ENCODE data around the gene OR2A1. TPM values are rescaled to one million over a fixed set of nuclear protein-coding genes. Genes with fewer than 3 reads are reported as not detected.
"Not testable (repeated sequence)": the region's sequence is repeated elsewhere in the genome, so short reads cannot be mapped to it uniquely, and the experiment has no call there.

Gene OR2A1
- total RNA-seq, result under 1 TPM in 1 of 2 donors, not detected in 1; 0.28 TPM

- DNase-seq (ENCODE audit: low spot score); H3K9me3 ChIP-seq; H3K27me3 ChIP-seq; H3K4me1 ChIP-seq; H3K36me3 ChIP-seq; H3K4me3 ChIP-seq; H3K27ac ChIP-seq: not testable (repeated sequence)
Observed at GRCh38 chr7:144311872-144312469, at the start of gene OR2A1. Gene OR2A1 (plus strand): TSS chr7:144312419. CDS start chr7:144318125, 5,706 bp downstream.

- H3K4me1 ChIP-seq; DNase-seq (ENCODE audit: low spot score); H3K36me3 ChIP-seq; H3K9me3 ChIP-seq; H3K27me3 ChIP-seq; H3K4me3 ChIP-seq; H3K27ac ChIP-seq: not testable (repeated sequence)
Observed at GRCh38 chr7:144264692-144265091, 47.5 kb upstream of the OR2A1 start, which contains the start of gene OR2A7. Gene OR2A7 (minus strand): TSS chr7:144264792. CDS start chr7:144259628, 5,164 bp downstream.

GRCh38 chr7:144269188-144269587 lies 43.0 kb upstream of the OR2A1 start, which contains the start of gene CTAGE8:
Gene CTAGE8 (minus strand): TSS chr7:144269288. CDS start chr7:144269250, 38 bp downstream.
- H3K9me3 ChIP-seq; H3K4me1 ChIP-seq; H3K27ac ChIP-seq; H3K36me3 ChIP-seq; DNase-seq (ENCODE audit: low spot score); H3K27me3 ChIP-seq; H3K4me3 ChIP-seq: not testable (repeated sequence)

- not testable (repeated sequence) for DNase-seq (ENCODE audit: low spot score); H3K4me1 ChIP-seq
Observed at GRCh38 chr7:144275281-144275680, 36.9 kb upstream of the OR2A1 start.

GRCh38 chr7:144280010-144280409 lies 32.2 kb upstream of the OR2A1 start:
- H3K27ac ChIP-seq; H3K27me3 ChIP-seq; DNase-seq (ENCODE audit: low spot score); H3K9me3 ChIP-seq; H3K4me3 ChIP-seq; H3K4me1 ChIP-seq; H3K36me3 ChIP-seq: not testable (repeated sequence)

More at GRCh38 chr7:144275281-144275680, 36.9 kb upstream of the OR2A1 start:
- not testable (repeated sequence) for H3K27ac ChIP-seq, H3K4me3 ChIP-seq, H3K36me3 ChIP-seq, H3K27me3 ChIP-seq, H3K9me3 ChIP-seq

- not testable (repeated sequence) for H3K36me3 ChIP-seq; H3K4me3 ChIP-seq; DNase-seq (ENCODE audit: low spot score); H3K27me3 ChIP-seq; H3K4me1 ChIP-seq; H3K27ac ChIP-seq; H3K9me3 ChIP-seq
Observed at GRCh38 chr7:144281981-144282380, 30.2 kb upstream of the OR2A1 start.

- not testable (repeated sequence) for DNase-seq (ENCODE audit: low spot score); H3K9me3 ChIP-seq
Observed at GRCh38 chr7:144282490-144282889, 29.7 kb upstream of the OR2A1 start.

GRCh38 chr7:144283716-144284115 lies 28.5 kb upstream of the OR2A1 start:
- not testable (repeated sequence) for H3K4me3 ChIP-seq; H3K4me1 ChIP-seq; H3K27ac ChIP-seq; H3K9me3 ChIP-seq; H3K27me3 ChIP-seq; DNase-seq (ENCODE audit: low spot score); H3K36me3 ChIP-seq

More at GRCh38 chr7:144282490-144282889, 29.7 kb upstream of the OR2A1 start:
- not testable (repeated sequence) for H3K27me3 ChIP-seq, H3K4me3 ChIP-seq, H3K27ac ChIP-seq, H3K36me3 ChIP-seq, H3K4me1 ChIP-seq

- not testable (repeated sequence) for H3K27ac ChIP-seq; H3K4me3 ChIP-seq; H3K36me3 ChIP-seq; H3K9me3 ChIP-seq; H3K27me3 ChIP-seq; H3K4me1 ChIP-seq; DNase-seq (ENCODE audit: low spot score)
Observed at GRCh38 chr7:144287171-144287784, 24.9 kb upstream of the OR2A1 start.

- H3K4me1 ChIP-seq; DNase-seq (ENCODE audit: low spot score); H3K9me3 ChIP-seq; H3K4me3 ChIP-seq; H3K27me3 ChIP-seq; H3K36me3 ChIP-seq; H3K27ac ChIP-seq: not testable (repeated sequence)
Observed at GRCh38 chr7:144291607-144292006, 20.6 kb upstream of the OR2A1 start.

GRCh38 chr7:144292384-144293161 lies 19.6 kb upstream of the OR2A1 start:
- not testable (repeated sequence) for H3K4me3 ChIP-seq; H3K27ac ChIP-seq; H3K36me3 ChIP-seq; H3K4me1 ChIP-seq; DNase-seq (ENCODE audit: low spot score); H3K27me3 ChIP-seq; H3K9me3 ChIP-seq

- not testable (repeated sequence) for H3K27ac ChIP-seq; H3K27me3 ChIP-seq; H3K36me3 ChIP-seq; H3K9me3 ChIP-seq; H3K4me3 ChIP-seq; DNase-seq (ENCODE audit: low spot score); H3K4me1 ChIP-seq
Observed at GRCh38 chr7:144293794-144294499, 18.3 kb upstream of the OR2A1 start.

GRCh38 chr7:144302578-144303303 lies 9.5 kb upstream of the OR2A1 start:
- H3K27ac ChIP-seq; H3K4me1 ChIP-seq; DNase-seq (ENCODE audit: low spot score); H3K36me3 ChIP-seq; H3K9me3 ChIP-seq; H3K4me3 ChIP-seq; H3K27me3 ChIP-seq: not testable (repeated sequence)

- not testable (repeated sequence) for H3K27me3 ChIP-seq; H3K4me1 ChIP-seq; H3K4me3 ChIP-seq; H3K36me3 ChIP-seq; H3K9me3 ChIP-seq; DNase-seq (ENCODE audit: low spot score); H3K27ac ChIP-seq
Observed at GRCh38 chr7:144303607-144304006, 8.6 kb upstream of the OR2A1 start.

Data from right atrium auricular region (tissue), 2 donors.